ENCODE measurements around the gene APOA1.

DNA sequence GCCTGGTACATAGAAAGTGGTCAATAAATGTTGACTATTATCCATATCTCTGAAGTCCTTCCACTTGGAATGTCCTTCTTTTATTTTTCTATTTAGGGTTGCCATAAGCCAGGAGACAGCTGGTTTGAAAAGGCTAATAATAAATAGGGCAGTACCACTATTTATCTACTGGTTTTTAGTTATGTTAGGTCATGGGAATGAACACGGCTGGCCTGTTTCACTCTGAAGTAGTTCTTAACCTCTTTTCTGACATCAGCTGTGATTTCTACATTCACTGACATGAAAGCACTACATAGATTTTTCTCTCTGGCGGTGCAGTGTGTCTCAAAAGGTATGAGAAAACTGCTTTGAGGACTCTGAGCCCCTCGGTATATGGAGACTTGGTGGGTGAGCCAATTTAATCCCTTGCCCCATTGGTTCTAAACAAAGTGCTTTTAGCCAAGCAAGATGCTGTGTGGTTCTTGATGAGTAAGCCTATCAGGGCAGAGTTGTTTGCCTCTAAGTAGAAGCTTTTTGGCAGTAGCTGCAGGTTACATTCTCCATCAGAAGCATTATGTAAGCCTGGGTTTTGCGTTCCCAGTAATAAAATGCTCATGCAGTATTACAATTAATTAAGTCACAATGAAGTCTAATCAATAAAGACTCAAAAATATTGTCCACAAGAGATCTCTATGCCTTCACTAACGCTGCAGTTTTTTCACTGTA, 48.7 kb upstream of the APOA1 start:
- TF ChIP-seq POLR2A (IDR thresholded peaks at IDR 0.05; ENCODE audit: low read depth, low read length) = no peak
- no peak for TF ChIP-seq POLR2AphosphoS5 (IDR thresholded peaks at IDR 0.05; ENCODE audit: low read depth, low read length)
- no peak for TF ChIP-seq TAF1 (IDR thresholded peaks at IDR 0.05; ENCODE audit: low read depth, low read length)

All from GM12891 (cell line).